Hematopoietic multipotent progenitor cell treated with erythropoietin and hydrocortisone succinate and interleukin-3 and kit ligand, for 8 days (in vitro differentiated cells): Measurements from ENCODE around the gene FBXL2.
A peak's percentile ranks its signal among the peaks of the same experiment; 100 is the strongest.
"Not testable (repeated sequence)": the region's sequence is repeated elsewhere in the genome, so short reads cannot be mapped to it uniquely, and the experiment has no call there.

ENCODE experiments used
- DNase-seq: peaks from one replicate; pipeline ENCODE4 v3.0.0-alpha.2; 2015

Gene FBXL2

DNA sequence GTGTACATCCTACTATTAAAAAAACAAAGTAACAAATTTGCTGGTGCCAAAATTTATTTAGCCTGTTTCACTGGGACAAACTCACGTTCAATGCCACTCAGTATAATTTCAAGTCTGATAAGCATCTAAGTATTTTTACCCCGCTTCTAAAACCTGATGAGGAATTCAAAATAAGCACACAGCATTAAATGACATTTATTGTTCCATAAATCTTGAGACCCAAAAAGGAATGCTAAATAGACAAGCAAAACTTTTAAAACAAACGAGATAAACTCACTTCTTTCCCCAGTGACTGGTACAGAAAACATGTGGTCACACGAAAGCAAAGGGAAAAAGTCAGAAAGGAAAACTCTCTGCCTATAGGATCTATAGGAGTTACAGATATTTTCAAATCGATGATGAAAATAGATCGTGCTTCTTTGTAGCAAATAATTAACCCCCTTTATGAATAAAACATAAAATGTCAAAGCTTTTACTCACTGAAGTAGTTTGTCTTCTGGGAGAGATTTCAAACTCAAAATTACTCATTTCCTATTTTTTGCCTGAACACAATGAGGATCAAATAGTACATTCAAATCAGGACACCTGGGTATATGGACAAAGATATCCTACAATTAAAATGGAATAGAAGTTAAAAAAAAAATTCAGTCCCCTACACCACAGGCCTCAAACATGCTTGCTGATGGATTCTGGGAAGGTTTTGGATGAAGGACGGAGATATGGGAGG lies 111.3 kb downstream of the FBXL2 start:
- DNase-seq = no peak

DNA sequence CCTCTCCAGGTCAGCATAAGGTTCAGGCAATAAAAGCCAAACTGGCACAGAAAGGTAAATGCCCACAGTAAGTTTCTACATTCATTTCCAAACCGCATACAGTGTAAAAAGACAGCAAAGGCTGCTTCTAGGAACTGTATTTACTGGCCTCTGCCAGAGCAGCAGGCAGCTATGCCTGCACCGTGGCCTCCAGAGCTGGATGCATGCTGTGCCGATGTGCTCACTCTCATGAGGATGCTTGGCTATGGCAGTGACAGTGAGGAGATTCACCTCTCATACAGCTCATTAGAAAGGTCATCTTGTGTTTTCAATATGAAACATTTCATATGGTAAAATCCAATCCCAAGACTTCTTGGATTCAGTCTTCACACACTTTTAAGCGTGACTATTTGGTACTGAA lies 112.7 kb downstream of the FBXL2 start:
- no peak for DNase-seq

DNA sequence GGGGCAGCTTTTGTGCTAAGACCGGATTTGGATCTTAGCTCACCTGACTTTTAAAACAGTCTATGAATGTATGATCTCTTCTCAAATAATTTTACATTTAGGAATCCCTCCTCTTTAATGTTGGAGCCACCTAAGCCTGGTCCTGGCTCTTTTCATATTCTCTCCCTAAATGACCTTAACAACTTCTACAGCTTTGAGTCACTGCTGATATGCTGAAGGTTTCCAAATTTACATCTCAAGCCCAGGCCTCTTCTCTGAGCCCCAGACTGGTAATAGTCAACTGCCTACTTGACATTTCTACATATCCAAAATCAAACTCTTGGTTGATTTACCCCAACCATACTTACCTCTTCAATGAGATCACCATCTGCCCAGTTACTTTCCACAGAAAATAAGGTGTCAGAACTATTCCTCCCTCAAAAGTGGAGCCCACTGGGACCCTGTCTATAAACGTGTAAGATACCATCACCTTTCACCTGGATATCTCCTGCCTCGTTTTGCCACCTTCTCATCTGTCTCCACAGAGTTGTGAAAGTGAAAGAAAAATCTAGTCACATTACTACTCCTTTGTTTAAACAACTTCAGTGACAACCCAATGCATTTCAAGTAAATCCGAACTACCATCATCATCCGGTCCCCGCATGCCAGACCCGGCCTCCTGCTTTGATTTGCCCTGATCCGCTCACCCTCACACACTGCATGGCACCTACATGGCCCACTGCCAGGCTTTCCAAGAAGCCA lies 114.2 kb downstream of the FBXL2 start:
- no peak for DNase-seq

DNA sequence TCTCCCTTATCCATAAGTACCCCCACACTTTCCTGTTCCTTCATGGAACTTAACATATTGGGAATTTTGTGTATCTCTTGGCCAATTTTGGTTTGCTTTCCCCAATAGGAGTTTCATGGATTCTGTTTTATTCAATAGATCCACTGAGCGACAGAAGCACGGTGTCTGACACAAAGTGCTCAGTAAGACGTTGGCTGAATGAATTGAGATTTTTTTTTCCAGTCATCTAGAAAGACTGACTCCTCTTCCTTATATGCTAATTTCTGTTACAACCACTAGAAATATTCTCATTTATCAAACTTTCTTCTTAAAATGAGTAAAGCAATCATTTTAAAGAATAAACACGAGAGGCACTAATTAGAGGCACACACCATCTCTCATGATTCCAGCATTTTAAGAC lies 114.9 kb downstream of the FBXL2 start:
- no peak for DNase-seq

DNA sequence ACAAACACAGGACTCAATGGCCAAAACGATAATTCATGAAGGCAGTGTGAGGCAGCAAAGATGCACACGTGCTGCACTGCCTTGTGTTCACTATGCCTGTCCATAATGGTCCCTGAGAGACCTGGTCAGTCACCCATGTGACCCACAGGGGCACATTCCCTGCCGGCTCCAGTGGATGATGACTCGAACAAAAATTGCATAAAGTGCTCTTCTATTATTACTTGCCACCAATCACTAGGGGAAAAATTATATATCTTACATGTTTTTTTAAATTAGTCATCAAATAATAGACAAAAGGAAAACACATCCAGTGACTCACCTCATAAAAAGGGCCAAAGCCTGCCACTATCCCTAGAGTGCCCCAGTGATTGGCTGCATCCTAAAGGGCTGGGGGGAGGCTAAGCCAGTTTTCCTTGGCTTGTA lies 115.5 kb downstream of the FBXL2 start:
- DNase-seq = no peak

DNA sequence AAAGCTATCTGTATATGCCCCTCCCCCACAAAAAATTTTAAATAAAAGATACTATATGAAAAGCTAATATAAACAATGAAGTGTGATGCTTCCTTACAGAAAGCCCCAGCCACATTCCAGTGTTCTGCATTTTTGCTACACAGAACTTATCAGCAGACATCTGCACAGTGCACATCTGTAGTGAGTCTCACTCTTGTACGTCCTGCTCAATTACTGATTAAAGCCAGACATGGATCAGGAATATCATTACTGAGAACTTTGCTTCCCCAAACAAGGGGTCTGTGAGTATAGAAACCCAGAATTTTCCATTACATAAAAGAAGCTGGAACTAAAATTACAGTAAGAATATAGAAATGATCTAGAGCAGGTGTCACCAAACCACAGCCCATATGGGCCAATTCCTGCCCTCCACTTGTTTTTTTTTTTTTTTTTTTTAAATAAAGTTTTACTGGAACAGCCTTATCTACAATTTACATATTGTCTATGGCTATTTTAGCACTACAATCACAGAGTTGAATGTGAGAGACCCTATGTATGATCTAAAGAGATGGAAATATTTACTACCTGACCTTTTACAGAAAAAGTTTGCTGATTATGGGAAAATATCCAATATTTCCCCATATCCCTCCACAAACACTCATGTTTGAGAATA lies 117.3 kb downstream of the FBXL2 start:
- DNase-seq = peak; percentile 6

DNA sequence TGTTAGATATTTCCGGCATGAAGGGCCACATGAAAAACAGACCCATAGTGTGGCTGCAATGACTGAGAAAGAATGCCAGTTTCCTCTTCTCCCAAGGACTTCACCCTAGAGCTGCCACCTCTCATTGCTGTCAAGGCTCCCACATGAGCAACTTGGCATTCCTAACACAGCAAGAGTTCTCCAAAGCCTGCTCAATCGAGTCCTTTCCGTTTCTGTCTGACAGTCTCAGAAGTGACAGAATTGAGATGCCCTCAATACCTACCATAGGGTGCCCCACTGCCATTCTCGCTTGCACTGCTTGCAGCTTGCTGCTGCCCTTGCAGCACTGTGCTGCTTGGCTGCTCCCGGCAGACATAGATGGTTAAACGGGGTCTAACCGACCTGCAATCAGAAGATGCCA lies 118.7 kb downstream of the FBXL2 start:
- no peak for DNase-seq

DNA sequence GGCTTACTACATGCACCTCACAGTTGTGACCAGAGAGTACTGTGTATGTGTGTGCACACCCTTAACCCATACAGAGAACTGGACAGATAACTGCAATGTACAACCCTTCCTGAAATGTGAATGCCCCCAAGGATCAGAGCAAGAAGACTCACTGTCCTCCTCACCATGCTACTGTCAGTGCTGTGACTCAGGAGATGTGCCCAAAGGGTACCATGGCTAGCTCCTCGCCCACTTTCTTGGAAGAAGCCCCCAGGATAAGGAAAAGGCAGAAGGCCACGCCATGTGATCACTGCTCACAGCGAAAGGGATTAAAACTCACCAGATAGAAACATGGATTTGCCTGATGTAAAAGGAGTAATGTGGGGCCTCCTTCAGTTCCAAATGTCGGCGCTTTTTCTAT lies 121.2 kb downstream of the FBXL2 start:
- no peak for DNase-seq

DNA sequence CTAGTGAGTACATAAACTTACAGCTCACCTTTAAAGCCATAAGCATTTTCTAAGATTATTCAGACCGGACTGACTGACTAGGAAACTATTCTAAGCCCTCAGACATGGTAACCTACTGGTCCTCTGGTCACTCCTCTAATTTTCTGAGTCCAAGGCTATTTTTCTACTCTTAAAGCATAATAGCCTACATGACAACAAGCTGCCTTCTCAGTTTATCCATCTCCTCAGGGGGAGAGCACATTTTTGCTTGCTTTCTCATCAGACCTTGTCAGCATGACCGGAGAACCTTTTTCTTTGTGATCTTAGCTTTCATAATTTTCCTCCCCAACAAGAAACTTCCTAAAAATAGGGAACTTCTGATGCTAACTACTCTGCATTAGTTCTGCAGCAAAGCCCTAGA lies 124.5 kb downstream of the FBXL2 start:
- DNase-seq = no peak

DNA sequence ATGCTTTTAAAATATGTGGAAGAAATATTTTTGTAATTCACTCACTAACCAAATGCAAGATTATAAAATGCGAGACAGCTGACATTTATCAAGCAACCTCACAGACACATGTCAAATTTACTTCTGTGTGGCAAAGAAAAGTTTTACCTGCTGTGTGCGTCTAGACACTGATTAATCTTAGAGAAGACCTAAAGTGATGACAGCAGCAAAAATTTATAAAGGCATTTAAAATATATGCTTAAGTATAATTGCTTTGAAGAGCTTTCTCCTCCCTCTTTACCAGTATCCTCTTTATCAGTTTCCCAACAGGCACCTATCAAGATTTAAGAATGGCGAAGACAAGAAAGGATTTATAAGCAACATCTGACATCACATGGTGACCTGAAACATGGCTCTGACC lies 125.7 kb downstream of the FBXL2 start:
- no peak for DNase-seq

DNA sequence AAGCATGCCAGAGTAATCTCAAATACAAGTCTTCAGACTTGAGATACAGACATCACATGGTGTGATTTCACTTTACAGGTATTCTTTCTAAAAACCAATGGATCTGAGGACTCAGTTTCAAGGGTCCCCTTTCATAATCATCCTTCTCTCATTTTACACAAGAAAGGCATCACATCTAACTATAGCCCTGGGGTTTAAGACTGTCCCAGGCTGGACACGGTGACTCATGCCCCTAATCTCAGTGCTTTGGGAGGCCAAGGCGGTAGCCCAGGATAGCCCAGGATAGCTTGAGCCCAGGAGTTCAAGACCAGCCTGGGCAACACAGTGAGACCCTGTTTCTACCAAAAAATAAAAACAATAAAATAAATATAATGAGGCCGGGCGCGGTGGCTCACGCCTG lies 126.5 kb downstream of the FBXL2 start:
- no peak for DNase-seq

DNA sequence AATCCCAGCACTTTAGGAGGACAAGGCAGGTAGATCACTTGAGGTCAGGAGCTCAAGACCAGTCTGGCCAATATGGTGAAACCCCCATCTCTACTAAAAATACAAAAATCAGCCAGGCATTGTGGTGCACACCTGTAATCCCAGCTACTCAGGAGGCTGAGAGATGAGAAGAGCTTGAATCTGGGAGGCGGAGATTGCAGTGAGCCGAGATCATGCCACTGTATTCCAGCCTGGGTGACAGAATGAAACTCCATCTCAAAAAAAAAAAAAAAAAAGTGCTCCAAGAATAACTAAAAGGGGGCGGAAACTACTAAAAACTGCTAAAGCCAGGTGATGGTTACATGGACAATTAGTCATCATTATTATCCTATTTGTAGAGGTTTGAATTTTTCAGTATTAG lies 133.6 kb downstream of the FBXL2 start:
- not testable (repeated sequence) for DNase-seq

DNA sequence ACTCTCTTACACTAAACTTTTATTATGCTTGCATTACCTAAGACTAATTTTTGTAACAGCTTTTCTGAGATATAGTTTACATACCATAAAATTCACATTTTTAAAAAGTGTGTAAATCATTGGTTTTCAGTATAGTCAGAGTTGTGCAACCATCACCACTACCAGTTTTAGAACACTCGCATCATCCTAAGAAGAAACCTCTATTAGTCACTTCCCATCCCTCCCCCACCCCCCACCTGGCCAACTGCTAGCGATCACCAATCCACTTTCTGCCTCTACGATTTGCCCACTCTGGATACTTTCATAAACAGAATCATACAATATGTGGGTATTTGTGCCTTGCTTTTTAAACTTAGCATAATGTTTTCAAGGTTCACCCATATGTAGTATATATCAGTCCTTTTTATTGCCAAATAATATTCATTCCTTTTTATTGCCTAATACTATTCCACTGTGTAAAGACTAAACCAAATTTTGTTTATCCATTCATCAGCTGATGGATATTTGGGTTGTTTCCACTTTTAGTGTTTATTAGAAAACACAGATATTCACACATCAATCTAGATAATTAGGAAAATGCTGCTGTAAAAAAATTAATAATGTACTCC lies 139.9 kb downstream of the FBXL2 start:
- DNase-seq = no peak

DNA sequence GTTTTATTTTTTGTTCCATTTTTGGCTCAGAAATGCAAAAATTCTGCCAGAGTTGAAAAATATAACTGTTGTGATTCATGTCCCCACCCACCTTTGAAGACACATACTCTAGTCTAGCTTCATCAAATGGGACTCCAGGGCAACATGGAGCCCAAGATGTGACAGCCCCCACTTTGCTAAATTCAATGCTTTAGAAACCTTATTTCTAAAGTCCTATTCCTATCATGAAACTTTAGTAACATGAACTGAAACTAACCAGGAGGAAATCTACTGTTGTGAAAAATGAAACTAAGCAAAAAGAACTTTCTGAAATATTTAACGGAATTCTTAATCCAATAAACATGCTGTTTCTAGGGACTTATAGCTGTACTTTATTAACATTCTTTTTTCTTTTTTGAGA lies 142.7 kb downstream of the FBXL2 start:
- DNase-seq = no peak

DNA sequence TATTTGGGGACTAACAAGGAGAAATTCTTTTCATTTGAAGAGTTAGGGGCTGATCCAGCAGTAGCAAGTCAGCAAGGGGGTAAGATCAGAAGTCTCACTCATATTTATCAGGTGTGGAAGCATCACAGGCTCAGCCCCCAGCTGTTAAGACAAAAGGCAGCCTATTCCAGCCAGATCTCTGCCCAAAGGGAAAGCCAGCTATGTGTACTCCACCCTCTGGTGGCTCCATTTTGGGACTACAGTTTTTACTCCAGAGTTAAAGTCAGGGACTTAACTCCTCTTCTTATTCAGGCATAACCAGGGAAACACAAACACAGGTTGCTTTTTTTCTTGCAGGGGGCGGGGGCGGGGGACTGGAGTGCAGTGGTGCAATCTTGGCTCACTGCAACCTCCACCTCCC lies 143.7 kb downstream of the FBXL2 start:
- peak; percentile 9 for DNase-seq

DNA sequence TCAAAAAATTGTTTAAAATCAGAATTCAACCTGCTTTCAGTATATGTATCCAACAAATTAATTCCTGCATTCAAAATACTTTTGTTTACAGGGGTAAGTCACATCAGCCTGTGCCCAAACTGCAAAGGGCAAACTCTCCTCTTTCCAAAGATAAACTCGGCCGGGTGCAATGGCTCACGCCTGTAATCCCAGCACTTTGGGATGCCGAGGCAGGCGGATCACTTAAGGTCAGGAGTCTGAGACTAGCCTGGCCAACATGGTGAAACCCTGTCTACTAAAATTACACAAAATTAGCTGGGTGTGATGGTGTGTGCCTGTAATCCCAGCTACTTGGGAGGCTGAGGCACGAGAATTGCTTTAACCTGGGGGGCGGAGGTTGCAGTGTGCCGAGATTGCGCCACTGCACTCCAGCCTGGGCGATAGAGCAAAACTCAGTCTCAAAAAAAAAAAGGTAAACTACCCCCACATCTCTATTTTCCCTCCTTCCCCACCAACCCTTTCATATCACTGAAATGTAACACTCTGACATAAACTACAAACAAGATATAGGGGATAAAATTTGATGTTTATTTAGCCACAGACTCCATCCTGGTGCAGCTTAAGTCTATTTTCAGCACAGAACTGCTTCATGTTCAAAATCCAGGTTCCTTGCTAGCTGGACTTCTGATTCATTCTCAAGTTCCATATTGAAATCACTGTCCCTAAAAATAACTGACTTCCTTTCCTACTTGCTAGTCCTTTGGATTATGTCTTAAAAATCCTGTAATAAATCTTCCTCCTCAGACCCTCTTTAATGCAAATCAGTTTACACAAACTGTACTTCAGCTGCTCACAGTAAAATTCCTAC lies 147.6 kb downstream of the FBXL2 start:
- no peak for DNase-seq

DNA sequence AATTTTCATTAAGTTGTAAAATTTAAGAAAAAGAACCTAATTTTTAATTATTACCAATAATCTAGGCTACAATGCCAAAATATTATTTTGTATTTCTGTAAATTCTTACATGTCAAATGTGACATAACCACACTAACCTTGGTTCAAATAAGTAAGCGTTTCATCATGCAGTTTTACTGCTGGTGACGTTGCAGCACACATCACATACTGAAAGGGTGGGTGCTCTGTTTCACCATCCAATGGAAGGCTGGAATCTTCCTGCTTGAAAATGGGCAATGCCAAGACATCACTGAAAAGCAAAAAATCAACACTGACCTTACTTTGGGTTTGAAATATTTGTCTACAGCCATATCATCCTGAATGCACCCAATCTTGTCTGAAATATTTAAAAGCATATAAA lies 148.2 kb downstream of the FBXL2 start:
- DNase-seq = no peak

DNA sequence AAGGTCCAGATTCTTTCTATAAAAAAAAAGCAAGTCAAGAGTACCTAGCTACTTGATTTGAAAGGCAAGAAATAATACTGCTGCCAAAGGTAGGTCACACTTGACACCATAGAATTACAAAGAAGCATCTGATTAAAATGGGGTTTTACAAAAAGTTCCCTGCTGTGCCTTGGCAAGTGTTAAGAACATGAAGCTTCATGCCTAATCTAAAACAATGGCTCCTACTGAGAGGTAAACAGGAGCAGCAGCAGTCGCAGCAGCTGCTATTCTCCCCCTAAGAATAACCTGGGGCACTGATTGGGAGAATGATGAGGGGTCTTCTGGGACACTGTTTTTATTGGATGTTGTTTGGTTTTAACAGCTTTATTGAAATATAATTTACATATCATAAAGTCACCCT lies 148.8 kb downstream of the FBXL2 start:
- no peak for DNase-seq

DNA sequence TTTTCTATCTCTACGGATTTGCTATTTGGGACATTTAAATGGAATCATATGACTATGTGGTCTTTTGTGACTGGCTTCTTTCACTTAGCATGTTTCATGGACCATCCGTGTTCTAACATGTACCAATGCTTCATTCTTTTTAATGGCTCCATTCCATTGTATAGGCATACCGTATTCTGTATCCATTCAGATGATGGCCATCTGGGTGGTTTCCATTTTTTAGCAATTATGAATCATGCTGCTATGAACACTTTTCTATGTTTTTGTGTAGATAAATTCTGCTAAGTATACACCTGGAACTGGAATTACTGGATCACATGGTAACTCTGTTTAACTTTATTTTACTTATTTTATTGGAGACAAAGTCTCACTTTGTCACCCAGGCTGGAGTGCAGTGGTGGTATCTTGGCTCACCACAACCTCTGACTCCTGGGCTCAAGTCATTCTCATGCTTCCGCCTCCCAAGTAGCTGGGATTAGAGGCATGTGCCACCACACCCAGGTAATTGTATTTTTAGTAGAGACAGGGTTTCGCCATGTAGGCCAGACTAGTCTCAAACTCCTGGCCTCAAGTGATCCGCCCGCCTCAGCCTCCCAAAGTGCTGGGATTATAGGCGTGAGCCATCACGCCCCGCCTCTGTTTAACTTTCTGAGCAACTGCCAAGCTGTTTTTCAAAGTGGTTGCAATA lies 149.5 kb downstream of the FBXL2 start:
- no peak for DNase-seq

DNA sequence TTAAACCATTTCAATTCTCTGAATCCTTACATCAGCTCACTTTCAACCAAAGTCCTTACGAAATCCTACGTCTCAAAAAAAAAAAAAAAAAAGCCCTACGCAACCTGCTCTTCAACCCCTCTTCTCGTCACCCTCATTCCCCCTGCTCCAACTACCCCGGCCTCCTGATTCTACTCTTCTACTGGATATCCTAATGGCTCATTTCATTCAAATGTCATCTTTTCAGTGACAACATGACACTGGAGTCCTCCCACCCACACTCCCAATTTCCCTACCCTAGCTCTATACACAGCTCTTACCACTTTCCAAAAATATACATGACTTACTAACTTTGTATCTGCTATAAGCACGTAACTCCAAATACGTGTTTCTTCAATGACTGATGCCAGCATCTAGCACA lies 151.5 kb downstream of the FBXL2 start:
- DNase-seq = no peak

DNA sequence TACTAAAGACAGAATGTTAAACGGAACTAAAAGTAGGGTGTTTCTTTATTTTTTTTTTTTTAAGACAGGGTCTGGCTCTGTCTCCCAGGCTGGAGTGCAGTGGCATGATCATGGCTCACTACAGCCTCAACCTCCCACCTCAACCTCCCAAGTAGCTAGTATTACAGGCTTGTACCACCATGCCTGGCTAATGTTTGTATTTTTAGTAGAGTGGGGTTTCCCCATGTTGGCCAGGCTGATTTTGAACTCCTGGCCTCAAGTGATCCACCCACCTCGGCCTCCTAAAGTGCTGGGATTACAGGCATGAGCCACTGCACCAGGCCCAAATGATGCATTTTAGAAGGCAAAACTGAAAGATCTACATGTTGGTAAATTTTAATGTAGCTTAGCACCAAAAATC lies 152.1 kb downstream of the FBXL2 start:
- not testable (repeated sequence) for DNase-seq

DNA sequence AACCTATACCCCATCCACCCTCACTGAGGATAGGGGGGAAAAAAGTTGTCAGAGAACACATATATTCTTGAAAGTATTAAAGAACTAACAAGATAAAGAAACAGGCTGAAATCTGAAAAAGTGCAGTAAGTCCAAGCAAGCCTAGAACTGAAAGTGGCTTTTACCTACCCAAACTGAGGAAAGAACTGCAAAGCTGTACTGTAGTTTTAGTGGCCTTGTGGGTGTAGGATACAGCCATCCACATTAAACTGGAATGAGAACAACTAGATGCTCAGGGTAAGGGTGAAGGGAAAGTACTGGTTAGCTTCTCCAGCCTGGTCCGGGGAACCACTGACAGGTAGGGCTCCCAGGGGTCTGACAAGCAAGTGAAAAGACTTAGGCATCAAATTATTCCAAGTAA lies 152.8 kb downstream of the FBXL2 start:
- DNase-seq = no peak
